Measurements from ENCODE around the gene SLFN12.
"Not testable (repeated sequence)": the region's sequence is repeated elsewhere in the genome, so short reads cannot be mapped to it uniquely, and the experiment has no call there.

Gene SLFN12

GRCh38 chr17:35468475-35468874, 36.2 kb upstream of the SLFN12 start:
- WGBS (ENCODE audit: extremely low coverage, insufficient coverage, insufficient read length): no CpG with 5 or more reads among the region's 4 CpGs
- Histone ChIP-seq H3K4me1 (ENCODE audit: control insufficient read depth in 1 of 2, insufficient read depth in 2 of 2, low read length in 2 of 2) (no peaks in the 10 kb centered on the region), H2BK120ac (ENCODE audit: insufficient read depth, low read length, poor library complexity) (no peak overlapping the region), H3K36me3 (ENCODE audit: control insufficient read depth in 1 of 2, insufficient read depth in 2 of 2, low read length in 2 of 2) (no peaks in the 10 kb centered on the region), H3K4me3 (ENCODE audit: low read depth, low read length) (no peak overlapping the region), H3K4me2 (ENCODE audit: low read length) (no peak overlapping the region), H3K23ac (ENCODE audit: low read length) (no peak overlapping the region), H3K79me1 (ENCODE audit: low read length) (no peaks in the 10 kb centered on the region), H2AFZ (ENCODE audit: insufficient read depth, low read length, poor library complexity) (no peak overlapping the region), H2BK12ac (ENCODE audit: low read length) (no peak overlapping the region), H3K79me2 (ENCODE audit: control insufficient read depth, insufficient read depth, low read length, poor library complexity) (no peaks in the 10 kb centered on the region), H3K9ac (ENCODE audit: low read length) (no peak overlapping the region), H2AK5ac (ENCODE audit: low read length) (no peak overlapping the region), H4K8ac (ENCODE audit: low read depth, low read length) (no peak overlapping the region), H4K91ac (ENCODE audit: low read depth, low read length) (no peak overlapping the region), H3K4ac (ENCODE audit: low read depth, low read length) (no peak overlapping the region), H2BK5ac (ENCODE audit: low read depth, low read length, poor library complexity) (no peak overlapping the region), H3K9me3 (ENCODE audit: insufficient read depth, low read depth, low read length) (no peaks in the 10 kb centered on the region), H3K27me3 (ENCODE audit: insufficient read depth, low read length) (no peaks in the 10 kb centered on the region), H3K14ac (ENCODE audit: low read length) (no peak overlapping the region), H3K18ac (ENCODE audit: low read length) (no peak overlapping the region), H4K12ac (ENCODE audit: low read depth, low read length) (no peak overlapping the region), H3K27ac (ENCODE audit: low read depth, low read length) (no peak overlapping the region)
- no peak for DNase-seq

DNA sequence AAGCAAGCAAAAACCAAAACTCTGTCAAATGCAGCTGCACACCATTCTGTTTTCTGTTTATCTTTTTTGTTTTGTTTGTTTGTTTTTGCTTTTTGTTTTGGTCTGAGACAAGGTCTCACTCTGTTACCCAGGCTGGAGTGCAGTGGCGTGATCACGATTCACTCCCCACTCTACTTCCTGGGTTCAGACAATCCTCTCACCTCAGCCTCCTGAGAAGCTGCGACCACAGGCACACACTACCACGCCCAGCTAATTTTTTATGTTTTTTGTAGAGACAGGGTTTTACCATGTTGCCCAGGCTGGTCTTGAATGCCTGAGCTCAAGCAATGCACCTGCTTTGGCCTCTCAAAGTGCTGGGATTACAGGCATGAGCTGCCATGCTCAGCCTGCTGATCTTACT, 35.5 kb upstream of the SLFN12 start:
- H2BK12ac ChIP-seq (ENCODE audit: low read length): no peak overlapping the region
- no peak overlapping the region for H2AK5ac ChIP-seq (ENCODE audit: low read length)
- no peak overlapping the region for H3K23ac ChIP-seq (ENCODE audit: low read length)
- no peak overlapping the region for H2BK5ac ChIP-seq (ENCODE audit: low read depth, low read length, poor library complexity)
- DNase-seq: no peak
- H3K9me3 ChIP-seq (ENCODE audit: insufficient read depth, low read depth, low read length): no peaks in the 10 kb centered on the region
- H2AFZ ChIP-seq (ENCODE audit: insufficient read depth, low read length, poor library complexity): no peak overlapping the region
- no peaks in the 10 kb centered on the region for H3K36me3 ChIP-seq (ENCODE audit: control insufficient read depth in 1 of 2, insufficient read depth in 2 of 2, low read length in 2 of 2)
- H3K14ac ChIP-seq (ENCODE audit: low read length): no peak overlapping the region
- H4K91ac ChIP-seq (ENCODE audit: low read depth, low read length): no peak overlapping the region
- no peak overlapping the region for H3K9ac ChIP-seq (ENCODE audit: low read length)
- no peaks in the 10 kb centered on the region for H3K4me1 ChIP-seq (ENCODE audit: control insufficient read depth in 1 of 2, insufficient read depth in 2 of 2, low read length in 2 of 2)
- no peaks in the 10 kb centered on the region for H3K79me1 ChIP-seq (ENCODE audit: low read length)
- H3K18ac ChIP-seq (ENCODE audit: low read length): no peak overlapping the region
- no peak overlapping the region for H3K4me2 ChIP-seq (ENCODE audit: low read length)
- H4K8ac ChIP-seq (ENCODE audit: low read depth, low read length): no peak overlapping the region
- no peak overlapping the region for H3K27ac ChIP-seq (ENCODE audit: low read depth, low read length)
- no peak overlapping the region for H4K12ac ChIP-seq (ENCODE audit: low read depth, low read length)
- H3K4me3 ChIP-seq (ENCODE audit: low read depth, low read length): no peak overlapping the region
- no peak overlapping the region for H2BK120ac ChIP-seq (ENCODE audit: insufficient read depth, low read length, poor library complexity)
- H3K79me2 ChIP-seq (ENCODE audit: control insufficient read depth, insufficient read depth, low read length, poor library complexity): no peaks in the 10 kb centered on the region
- no CpG with 5 or more reads among the region's 4 CpGs for WGBS (ENCODE audit: extremely low coverage, insufficient coverage, insufficient read length)
- no peaks in the 10 kb centered on the region for H3K27me3 ChIP-seq (ENCODE audit: insufficient read depth, low read length)
- H3K4ac ChIP-seq (ENCODE audit: low read depth, low read length): no peak overlapping the region

GRCh38 chr17:35460354-35460851, 28.1 kb upstream of the SLFN12 start:
- Histone ChIP-seq H2BK120ac (ENCODE audit: insufficient read depth, low read length, poor library complexity) (no peak overlapping the region), H3K36me3 (ENCODE audit: control insufficient read depth in 1 of 2, insufficient read depth in 2 of 2, low read length in 2 of 2) (no peaks in the 10 kb centered on the region), H3K27ac (ENCODE audit: low read depth, low read length) (no peak overlapping the region), H3K4me1 (ENCODE audit: control insufficient read depth in 1 of 2, insufficient read depth in 2 of 2, low read length in 2 of 2) (peaks cover 2 to 4% of the 10 kb centered on the region in 2 experiments), H3K23ac (ENCODE audit: low read length) (no peak overlapping the region), H3K9ac (ENCODE audit: low read length) (no peak overlapping the region), H3K9me3 (ENCODE audit: insufficient read depth, low read depth, low read length) (peaks cover 3% of the 10 kb centered on the region), H4K12ac (ENCODE audit: low read depth, low read length) (no peak overlapping the region), H2AK5ac (ENCODE audit: low read length) (no peak overlapping the region), H2AFZ (ENCODE audit: insufficient read depth, low read length, poor library complexity) (peak overlapping the region; percentile 99), H2BK5ac (ENCODE audit: low read depth, low read length, poor library complexity) (no peak overlapping the region), H3K14ac (ENCODE audit: low read length) (no peak overlapping the region), H4K91ac (ENCODE audit: low read depth, low read length) (no peak overlapping the region), H3K4me3 (ENCODE audit: low read depth, low read length) (peak overlapping the region; percentile 49), H3K18ac (ENCODE audit: low read length) (no peak overlapping the region), H3K4ac (ENCODE audit: low read depth, low read length) (no peak overlapping the region), H3K27me3 (ENCODE audit: insufficient read depth, low read length) (peaks cover 3% of the 10 kb centered on the region), H3K4me2 (ENCODE audit: low read length) (peak overlapping the region; percentile 83), H3K79me2 (ENCODE audit: control insufficient read depth, insufficient read depth, low read length, poor library complexity) (no peaks in the 10 kb centered on the region), H4K8ac (ENCODE audit: low read depth, low read length) (peak overlapping the region; percentile 81), H2BK12ac (ENCODE audit: low read length) (no peak overlapping the region), H3K79me1 (ENCODE audit: low read length) (peaks cover 2% of the 10 kb centered on the region)
- DNase-seq: peak; percentile 85 to 87
- no CpG with 5 or more reads among the region's 44 CpGs for WGBS (ENCODE audit: extremely low coverage, insufficient coverage, insufficient read length)

DNA sequence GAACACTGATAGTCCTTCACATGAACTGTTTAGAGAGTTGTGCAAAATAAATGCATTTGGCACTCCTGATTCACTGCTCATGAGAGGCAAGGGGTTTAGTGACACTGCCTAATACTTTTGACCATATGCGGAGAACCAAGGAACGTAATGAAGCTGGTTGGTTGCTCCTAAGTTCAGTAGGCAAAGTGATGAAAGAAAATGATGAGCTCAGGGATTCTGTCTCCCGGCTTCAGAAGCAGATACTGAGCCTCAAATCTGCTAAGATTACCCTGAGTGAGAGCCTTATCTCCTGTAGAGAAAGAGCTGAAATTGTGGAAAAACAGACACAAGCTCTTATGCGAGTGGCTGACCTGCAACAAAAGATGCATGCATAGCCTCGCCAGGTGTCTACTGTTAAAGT, 21.7 kb upstream of the SLFN12 start:
- H2BK120ac ChIP-seq (ENCODE audit: insufficient read depth, low read length, poor library complexity); H2AFZ ChIP-seq (ENCODE audit: insufficient read depth, low read length, poor library complexity); H3K4me1 ChIP-seq (ENCODE audit: control insufficient read depth in 1 of 2, insufficient read depth in 2 of 2, low read length in 2 of 2); DNase-seq; H3K79me1 ChIP-seq (ENCODE audit: low read length); H4K91ac ChIP-seq (ENCODE audit: low read depth, low read length); H2BK12ac ChIP-seq (ENCODE audit: low read length); H4K12ac ChIP-seq (ENCODE audit: low read depth, low read length); H4K8ac ChIP-seq (ENCODE audit: low read depth, low read length); H3K9me3 ChIP-seq (ENCODE audit: insufficient read depth, low read depth, low read length); H3K4me2 ChIP-seq (ENCODE audit: low read length); H3K27ac ChIP-seq (ENCODE audit: low read depth, low read length); H3K18ac ChIP-seq (ENCODE audit: low read length); H3K36me3 ChIP-seq (ENCODE audit: control insufficient read depth in 1 of 2, insufficient read depth in 2 of 2, low read length in 2 of 2); H3K23ac ChIP-seq (ENCODE audit: low read length); H3K4me3 ChIP-seq (ENCODE audit: low read depth, low read length); H3K79me2 ChIP-seq (ENCODE audit: control insufficient read depth, insufficient read depth, low read length, poor library complexity); H2AK5ac ChIP-seq (ENCODE audit: low read length); H3K14ac ChIP-seq (ENCODE audit: low read length); H3K9ac ChIP-seq (ENCODE audit: low read length); H3K4ac ChIP-seq (ENCODE audit: low read depth, low read length); H2BK5ac ChIP-seq (ENCODE audit: low read depth, low read length, poor library complexity); H3K27me3 ChIP-seq (ENCODE audit: insufficient read depth, low read length): not testable (repeated sequence)
- no CpG with 5 or more reads among the region's 5 CpGs for WGBS (ENCODE audit: extremely low coverage, insufficient coverage, insufficient read length)
